Activated T-cell treated with anti-CD3 and anti-CD28 coated beads for 24 hours (primary cell): ENCODE data around the gene CLDND1.

Experiments
- DNase-seq: peaks from one replicate; pipeline ENCODE4 v3.0.0-alpha.2; 2020; ENCODE audit warnings: low read depth

CLDND1 gene

DNA sequence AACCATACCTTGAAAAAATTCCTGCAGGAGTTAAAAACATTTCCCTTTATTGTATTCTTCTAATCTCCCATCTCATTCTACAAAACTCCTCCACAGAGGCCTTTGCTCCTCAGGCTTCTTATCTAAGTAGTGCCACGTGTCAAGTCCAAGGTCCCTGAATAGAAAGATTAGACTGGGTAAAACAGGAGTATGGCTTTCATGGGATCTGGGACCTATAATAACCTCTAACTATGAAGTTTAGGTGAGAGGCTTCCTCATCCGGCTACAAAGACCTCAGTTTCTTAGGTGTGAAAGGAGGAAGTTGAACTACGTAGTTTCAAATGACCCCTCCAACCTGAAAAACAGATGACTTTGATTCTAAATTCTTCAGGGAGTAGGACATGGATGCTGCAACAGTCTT is 29.1 kb upstream of the CLDND1 start:
- DNase-seq, result no peak

GRCh38 chr3:98551236-98551635 is 28.5 kb upstream of the CLDND1 start:
- no peak for DNase-seq

GRCh38 chr3:98550833-98551232 is 28.1 kb upstream of the CLDND1 start:
- DNase-seq, result no peak

DNA sequence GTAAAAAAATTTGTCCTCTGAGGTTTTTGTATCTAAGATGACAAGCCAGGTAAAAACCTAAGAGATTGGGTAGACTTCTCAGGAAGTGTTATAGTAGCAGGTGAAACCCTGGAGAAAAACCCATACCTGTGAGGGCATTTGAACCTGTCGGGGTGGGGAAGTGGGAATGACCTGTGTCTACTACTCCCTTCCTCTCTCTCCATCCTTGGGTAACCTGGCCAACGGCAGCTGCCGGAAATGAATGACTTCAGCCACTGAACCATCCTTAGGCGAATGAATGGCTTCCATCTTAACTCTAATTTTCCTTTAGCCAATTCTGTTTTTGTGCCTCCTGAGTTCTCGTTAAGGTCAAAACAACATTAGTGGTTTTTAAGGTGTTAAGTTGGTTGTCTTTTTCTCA is 25.8 kb upstream of the CLDND1 start:
- no peak for DNase-seq

- no peak for DNase-seq
These were observed 23.2 kb upstream of the CLDND1 start for GRCh38 chr3:98545940-98546339.

DNA sequence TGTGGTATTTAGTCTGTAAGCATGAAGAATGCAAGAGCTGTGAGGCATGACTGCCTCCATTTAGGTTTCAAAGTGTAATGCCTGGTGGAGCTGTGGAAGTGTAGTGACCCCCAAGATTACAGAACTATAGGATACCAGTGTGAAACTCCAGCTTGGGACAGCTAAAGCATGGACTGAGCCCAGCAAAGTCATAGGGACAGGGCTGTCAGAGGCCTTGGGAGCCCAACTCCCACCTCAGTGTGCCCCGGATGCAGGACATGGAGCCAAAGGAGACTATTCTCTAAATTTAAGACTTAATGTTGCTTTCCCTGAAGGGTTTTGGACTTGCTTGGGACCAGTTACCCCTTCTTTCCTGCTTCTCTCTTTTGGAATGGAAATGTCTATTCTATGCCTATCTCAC is 19.9 kb upstream of the CLDND1 start:
- DNase-seq, result no peak

DNA sequence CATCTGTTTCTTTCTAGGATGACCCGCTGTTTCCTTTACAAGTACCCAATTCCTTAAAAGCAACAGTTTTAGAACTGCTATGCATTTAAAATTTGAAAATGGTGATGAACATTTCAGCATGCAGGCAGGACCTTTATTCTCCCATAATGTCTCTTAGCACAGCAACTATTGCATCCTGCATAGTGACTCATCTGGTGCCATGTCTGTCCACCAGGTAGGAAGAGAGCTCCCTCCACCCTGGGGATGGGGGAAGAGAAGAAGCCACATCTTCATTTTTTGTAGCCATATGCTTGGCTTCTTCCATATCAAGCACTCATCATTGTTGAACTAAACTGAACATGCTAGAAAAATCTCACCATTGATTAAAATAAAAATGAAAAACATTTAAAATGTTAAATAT is 19.0 kb upstream of the CLDND1 start:
- DNase-seq, result no peak

DNA sequence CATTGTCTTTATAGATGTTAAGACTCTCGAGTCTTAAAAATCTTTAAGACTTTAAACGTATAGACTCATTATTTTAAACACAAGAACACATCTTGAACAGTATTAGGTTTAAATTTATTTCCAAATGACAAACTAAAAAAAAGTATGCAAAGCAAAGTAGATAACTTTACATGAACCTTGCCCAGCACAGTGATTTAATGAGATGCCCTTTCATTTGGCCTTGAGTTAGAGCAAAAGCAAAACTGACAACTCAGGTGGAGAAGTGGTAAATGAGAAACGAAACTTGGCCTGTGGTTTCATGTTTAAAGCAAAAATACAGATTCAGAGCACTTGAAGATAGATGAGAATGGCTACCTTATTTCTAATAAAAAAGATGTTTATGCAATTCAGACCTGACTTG is 17.6 kb upstream of the CLDND1 start:
- no peak for DNase-seq

DNA sequence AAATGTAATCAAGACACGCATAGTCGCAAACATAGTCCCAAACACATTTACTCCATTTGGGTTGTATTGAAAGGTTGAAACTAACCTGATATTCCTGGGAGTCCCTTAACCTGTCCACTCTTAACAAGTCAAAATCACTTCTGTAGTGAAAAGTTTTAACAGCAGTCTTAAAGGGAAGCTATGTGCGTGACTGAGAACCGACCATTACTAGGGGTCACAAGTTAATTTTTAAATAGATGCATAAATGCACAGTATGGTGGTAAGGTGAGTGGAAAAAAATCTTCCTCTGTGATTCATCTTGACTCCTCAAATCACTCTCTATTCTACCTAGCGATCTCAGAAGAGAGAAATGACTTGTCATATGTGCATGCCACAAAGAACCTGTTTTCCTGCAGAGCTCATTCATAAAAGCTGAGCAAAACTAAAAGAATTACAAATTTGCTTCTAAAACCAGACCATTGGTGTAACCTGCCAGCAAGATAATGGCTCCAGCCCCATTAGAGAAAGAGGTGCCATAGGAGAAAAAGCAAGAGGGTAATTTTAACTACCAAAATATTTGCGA is 13.8 kb upstream of the CLDND1 start:
- DNase-seq, result no peak

GRCh38 chr3:98534734-98535133 is 12.0 kb upstream of the CLDND1 start:
- DNase-seq, result no peak

DNA sequence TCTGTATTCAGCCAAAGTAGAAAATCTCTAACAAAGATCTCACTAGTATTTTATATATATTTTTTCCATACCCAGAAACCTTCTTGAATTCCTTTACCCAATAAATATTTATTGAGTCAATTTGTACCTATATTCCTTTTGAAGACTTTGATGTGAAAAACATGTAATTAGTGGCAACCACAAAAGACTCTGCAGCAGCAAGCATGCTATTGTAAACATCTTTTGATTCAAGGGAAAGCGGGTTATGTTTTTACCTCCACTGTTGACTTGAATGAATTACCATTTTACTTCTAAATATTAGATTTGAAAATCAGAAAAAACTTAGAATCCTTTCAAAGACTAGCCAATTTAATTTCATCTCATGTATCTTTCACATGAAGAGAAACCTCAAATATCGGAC is 11.5 kb upstream of the CLDND1 start:
- no peak for DNase-seq

DNA sequence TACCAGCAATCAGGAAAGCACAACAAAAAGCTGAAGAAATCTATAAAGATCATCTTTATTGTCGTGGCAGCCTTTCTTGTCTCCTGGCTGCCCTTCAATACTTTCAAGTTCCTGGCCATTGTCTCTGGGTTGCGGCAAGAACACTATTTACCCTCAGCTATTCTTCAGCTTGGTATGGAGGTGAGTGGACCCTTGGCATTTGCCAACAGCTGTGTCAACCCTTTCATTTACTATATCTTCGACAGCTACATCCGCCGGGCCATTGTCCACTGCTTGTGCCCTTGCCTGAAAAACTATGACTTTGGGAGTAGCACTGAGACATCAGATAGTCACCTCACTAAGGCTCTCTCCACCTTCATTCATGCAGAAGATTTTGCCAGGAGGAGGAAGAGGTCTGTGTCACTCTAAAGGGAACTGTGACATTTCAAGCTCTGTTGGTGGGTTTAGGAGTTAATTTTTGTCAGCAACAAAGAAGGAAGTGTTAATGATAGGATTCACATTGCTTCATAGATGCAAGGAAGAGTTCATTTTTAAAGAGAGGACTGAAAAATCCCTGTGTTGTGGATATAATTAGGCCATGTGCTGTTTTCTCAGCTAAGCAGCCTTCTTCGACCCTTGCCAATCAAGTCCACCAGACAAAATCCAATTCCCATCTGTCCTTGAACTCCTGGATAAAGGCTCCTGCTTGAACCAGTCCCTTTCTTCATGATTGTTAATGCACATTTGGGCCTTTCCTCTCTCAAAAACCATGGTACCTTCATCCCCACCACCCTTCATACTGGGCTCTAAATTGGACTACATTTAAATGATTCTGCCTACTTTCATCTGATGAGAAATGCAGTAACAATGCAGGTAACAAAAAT is 10.2 kb upstream of the CLDND1 start:
- no peak for DNase-seq

DNA sequence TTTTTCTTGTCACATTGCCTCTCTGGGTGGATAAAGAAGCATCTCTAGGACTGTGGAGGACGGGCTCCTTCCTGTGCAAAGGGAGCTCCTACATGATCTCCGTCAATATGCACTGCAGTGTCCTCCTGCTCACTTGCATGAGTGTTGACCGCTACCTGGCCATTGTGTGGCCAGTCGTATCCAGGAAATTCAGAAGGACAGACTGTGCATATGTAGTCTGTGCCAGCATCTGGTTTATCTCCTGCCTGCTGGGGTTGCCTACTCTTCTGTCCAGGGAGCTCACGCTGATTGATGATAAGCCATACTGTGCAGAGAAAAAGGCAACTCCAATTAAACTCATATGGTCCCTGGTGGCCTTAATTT is 9.6 kb upstream of the CLDND1 start:
- DNase-seq, result no peak

DNA sequence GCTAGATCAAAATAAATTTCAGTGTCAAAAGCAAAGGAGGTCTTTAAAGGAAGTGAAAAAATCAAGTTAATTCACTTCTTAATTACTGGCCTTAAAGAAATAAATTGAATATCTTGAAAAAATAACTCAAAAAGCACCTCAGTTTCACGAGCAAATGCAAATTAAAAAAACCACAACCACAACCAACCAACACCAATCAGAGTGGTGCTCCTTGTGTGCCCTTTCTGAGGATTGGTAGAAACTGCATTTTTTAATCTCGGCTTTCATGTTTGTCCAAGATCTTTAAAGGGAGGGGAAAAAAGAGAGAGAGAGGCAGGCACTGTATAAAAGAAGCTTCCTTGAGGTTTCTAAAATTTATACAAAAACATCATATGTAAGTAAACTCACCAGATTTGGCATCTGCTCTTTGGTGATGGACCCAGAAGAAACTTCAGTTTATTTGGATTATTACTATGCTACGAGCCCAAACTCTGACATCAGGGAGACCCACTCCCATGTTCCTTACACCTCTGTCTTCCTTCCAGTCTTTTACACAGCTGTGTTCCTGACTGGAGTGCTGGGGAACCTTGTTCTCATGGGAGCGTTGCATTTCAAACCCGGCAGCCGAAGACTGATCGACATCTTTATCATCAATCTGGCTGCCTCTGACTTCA is 9.0 kb upstream of the CLDND1 start, which contains the start of gene GPR15:
Gene GPR15 (plus strand): TSS at position 357 of the 653 bp plus-strand sequence. CDS start 56 bp downstream, at position 413.
- DNase-seq, result no peak

DNA sequence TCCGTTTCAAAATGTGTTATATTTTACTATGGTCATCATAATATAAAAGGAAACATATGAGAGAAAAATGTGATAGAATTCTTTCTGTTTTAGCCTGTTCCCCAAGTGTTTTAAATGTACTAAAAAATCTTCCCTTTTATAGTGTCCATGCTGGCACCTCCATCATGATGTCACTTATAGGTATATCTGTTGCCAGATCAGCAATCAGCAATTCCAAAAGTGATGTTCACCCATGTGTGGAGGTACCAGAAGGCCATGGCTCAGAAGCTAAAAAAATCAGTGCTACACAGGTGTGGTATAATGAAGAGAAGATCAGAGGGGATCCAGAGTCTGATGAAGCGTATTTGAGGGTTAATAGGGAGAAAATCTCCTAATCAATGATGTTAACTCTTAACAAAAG is 8.0 kb upstream of the CLDND1 start:
- DNase-seq, result no peak

DNA sequence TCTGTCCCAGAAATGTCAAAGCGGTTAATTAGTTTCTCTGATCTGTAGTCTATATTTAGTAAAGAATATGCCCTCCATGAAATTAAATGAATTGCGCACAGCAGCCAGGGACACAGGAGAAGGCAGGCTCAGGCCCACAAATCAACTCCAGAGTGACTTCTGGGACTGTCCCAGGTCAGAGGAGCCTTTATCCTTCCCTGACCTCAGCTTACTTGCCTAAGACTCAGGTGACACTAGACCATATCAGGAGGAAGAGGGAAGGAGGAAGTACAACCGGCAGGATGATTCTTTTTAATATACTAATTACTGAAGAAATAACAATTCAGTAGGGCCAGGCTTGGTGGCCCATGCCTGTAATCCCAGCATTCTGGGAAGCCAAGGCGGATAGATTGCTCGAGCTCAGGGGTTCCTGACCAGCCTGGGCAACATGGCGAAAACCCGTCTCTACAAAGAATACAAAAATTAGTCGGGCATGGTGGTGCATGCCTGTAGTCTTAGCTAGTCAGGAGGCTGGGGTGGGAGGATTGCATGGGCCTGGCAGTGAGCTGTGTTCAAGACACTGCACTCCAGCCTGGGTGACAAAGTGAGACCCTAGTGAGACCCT is 7.3 kb upstream of the CLDND1 start:
- DNase-seq, result no peak

DNA sequence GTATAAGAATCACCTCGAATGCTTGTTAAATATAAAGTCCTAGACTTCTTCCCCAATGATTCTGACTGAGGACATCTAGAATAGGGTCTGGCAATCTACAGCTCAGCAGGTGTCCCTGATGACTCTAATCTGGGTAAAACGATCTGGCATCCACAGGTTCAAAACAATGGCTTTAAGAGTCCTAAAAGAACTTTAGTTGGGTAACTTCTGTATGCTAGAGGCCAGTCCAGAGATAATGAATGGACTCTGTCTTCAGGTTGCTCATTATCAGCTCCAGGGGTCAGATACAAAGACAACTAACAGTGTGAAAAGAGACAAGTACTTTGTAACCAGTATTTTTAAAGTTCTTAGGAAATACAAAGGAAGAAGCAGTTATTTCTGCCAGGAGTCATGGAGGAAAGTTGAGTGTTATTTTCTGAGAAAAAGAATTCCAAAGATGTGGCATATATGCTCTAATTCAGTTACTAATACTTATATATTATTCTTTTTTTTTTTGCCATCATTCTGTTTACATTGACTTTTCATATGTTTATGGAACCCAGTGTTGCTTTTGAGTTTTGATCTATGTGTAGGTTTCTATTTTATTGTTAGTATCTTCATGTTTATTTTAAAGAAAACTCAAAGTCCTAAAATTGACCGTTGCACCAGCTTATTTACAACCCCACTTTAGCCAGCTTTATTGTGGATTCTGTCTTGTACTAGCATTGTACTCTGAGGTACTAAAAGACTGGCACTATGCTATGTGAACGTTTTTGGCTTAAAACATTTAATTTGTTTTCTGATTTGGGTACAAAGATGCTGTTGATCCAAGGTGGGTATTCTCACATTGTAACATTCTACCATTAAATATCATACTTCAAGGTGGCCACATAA is 6.0 kb upstream of the CLDND1 start:
- no peak for DNase-seq

DNA sequence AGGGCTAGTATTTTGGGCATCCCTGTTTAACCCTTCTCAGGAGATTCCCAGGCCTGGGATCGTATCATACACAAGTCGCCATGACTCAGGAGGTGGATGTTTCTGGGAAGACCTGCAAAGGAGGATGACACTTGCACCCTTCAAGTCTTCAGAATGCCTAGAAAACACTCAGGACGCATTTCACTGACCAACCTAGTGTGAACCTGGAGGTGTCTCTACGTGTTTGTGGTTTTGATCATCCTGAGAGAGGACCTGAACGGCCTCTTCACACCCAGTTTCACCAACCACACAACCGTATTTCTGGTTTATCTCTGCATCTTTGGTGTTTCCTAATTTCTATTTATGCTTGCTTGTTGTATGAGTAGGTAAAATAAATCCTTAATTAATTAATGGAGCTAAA is 2.8 kb upstream of the CLDND1 start:
- no peak for DNase-seq

- DNase-seq, result peak; percentile 59
These were observed 682 bp downstream of the CLDND1 start for GRCh38 chr3:98521897-98522543.

GRCh38 chr3:98519351-98519750 is 3.4 kb downstream of the CLDND1 start:
- no peak for DNase-seq

- no peak for DNase-seq
These were observed 3.9 kb downstream of the CLDND1 start for GRCh38 chr3:98518816-98519215.
